K562 (cell line): Measurements from ENCODE around the gene ATXN7L1. TPM values are rescaled to one million over a fixed set of nuclear protein-coding genes. Genes with fewer than 3 reads are reported as not detected.
A peak's percentile ranks its signal among the peaks of the same experiment; 100 is the strongest.

Source experiments
- CREB3L1 ChIP-seq: fragments of 450-650 bp; IDR thresholded peaks from 2 replicates; pipeline ENCODE4 v1.6.1; 2014; ENCODE audit warnings: low read depth, mild to moderate bottlenecking, moderate library complexity, borderline replicate concordance
- FOSL1 ChIP-seq: fragments of 200-800 bp; sonication (Bioruptor generic); conservative IDR thresholded peaks from 2 replicates; pipeline ENCODE4 v1.6.1; 2016; ENCODE audit warnings: missing genetic modification characterization, missing compliant biosample characterization
- GTF2A2 ChIP-seq: IDR thresholded peaks from 2 replicates; pipeline ENCODE4 v1.6.1; 2016; ENCODE audit warnings: mild to moderate bottlenecking, missing genetic modification characterization, missing compliant biosample characterization
- MGA ChIP-seq: fragments of 450-650 bp; IDR thresholded peaks from 2 replicates; pipeline ENCODE4 v1.6.1; 2016; ENCODE audit warnings: mild to moderate bottlenecking, moderate library complexity
- MXD1 ChIP-seq: fragments of 250-450 bp; sonication (Bioruptor Pico); IDR thresholded peaks from 2 replicates; pipeline ENCODE4 v1.8.0; 2021; ENCODE audit warnings: borderline replicate concordance, mild to moderate bottlenecking, moderate library complexity; ENCODE audit not compliant: poor library complexity, severe bottlenecking
- NR2C2 ChIP-seq, 2 experiments: fragments of 200-800 bp in 1 of 2; sonication (Bioruptor generic) in 1 of 2; sonication (generic) in 1 of 2; formaldehyde crosslinking in 1 of 2; IDR thresholded peaks; 2 replicates each; pipeline versions ENCODE4 v1.6.1 to v1.8.0; 2016 to 2022; ENCODE audit warnings: mild to moderate bottlenecking in 1 of 2, missing compliant biosample characterization in 1 of 2, missing genetic modification characterization in 1 of 2, missing genetic modification reagents in 1 of 2
- RBFOX2 ChIP-seq: fragments of 200-400 bp; formaldehyde crosslinking; IDR thresholded peaks from 2 replicates; pipeline ENCODE4 v1.6.1; 2017; ENCODE audit warnings: low read depth, mild to moderate bottlenecking, low read length, moderate library complexity
- RCOR1 ChIP-seq, 2 experiments: IDR thresholded peaks; 2 replicates each; pipeline ENCODE4 v1.6.1; 2012; ENCODE audit warnings: low read depth in 2 of 2, low read length in 2 of 2, borderline replicate concordance in 1 of 2, improper control_type of control experiment in 1 of 2
- TEAD4 ChIP-seq, 2 experiments: sonication (generic) in 1 of 2; formaldehyde crosslinking in 1 of 2; IDR thresholded peaks; 2 replicates each; pipeline versions ENCODE4 v1.6.1 to v1.8.0; 2012 to 2022; ENCODE audit warnings: borderline replicate concordance in 1 of 2, inconsistent platforms in 1 of 2, low read length in 1 of 2, mild to moderate bottlenecking in 1 of 2, missing genetic modification reagents in 1 of 2
- ZKSCAN1 ChIP-seq: fragments of 150-350 bp; IDR thresholded peaks from 2 replicates; pipeline ENCODE4 v1.6.1; 2016; ENCODE audit warnings: low read depth, low read length
- ZNF3 ChIP-seq: fragments of 250-450 bp; sonication (Bioruptor Pico); IDR thresholded peaks from 2 replicates; pipeline ENCODE4 v1.5.0; 2021; ENCODE audit warnings: mild to moderate bottlenecking, moderate library complexity
- polyA plus RNA-seq, 8 experiments: library from polyadenylated mRNA; depleted of rRNA in 4 of 8; stranded (reverse) in 5 of 8; unstranded in 3 of 8; fragments of >200 nt; fragmentation: Nextera tagmentation in 2 of 8; fragmentation: Illumina TruSeq in 1 of 8; extraction: Ambion mirVana in 2 of 8; extraction: Trizol in 1 of 8; gene quantifications; 2 replicates each; pipeline versions ENCODE4 v1.2.1 to v1.2.3, GENCODE V29; 2011 to 2014; ENCODE audit warnings: inconsistent platforms in 1 of 8, missing spikeins in 1 of 8
- total RNA-seq, 7 experiments: library from RNA; depleted of rRNA in 6 of 7; stranded (reverse); fragments of >200 nt in 6 of 7; fragmentation: Illumina TruSeq in 2 of 7; extraction: Trizol in 2 of 7; gene quantifications; 2 replicates each; pipeline versions ENCODE4 v1.2.1 to v1.2.3, GENCODE V29; 2011 to 2021; ENCODE audit warnings: low replicate concordance in 1 of 7

ATXN7L1 gene
- total and polyA plus RNA-seq, 9 of the 15 experiments (the other 6 are each of a cell fraction or from before 2014, with no cell fraction given) = 6.6 to 13.7 (median 10.7) TPM

- TF ChIP-seq MGA (peak; percentile 40; the same call in 1 of the 2 replicates), TEAD4 (IDR thresholded peaks at IDR 0.05; ENCODE audit: low read length) (0 out of 2 replicates have a peak, but pooled peaks have one; percentile 22), TEAD4 (CRISPR knock-in tag; IDR thresholded peaks at IDR 0.05; ENCODE audit: borderline replicate concordance) (no peak), RCOR1 (IDR thresholded peaks at IDR 0.05; ENCODE audit: borderline replicate concordance in 1 of 2, low read depth in 2 of 2, low read length in 2 of 2) (peak in 1 of 2 experiments; percentile 87; a peak in 2 of 4 replicates), FOSL1 (peak; percentile 58), GTF2A2 (tag) (no peak), RBFOX2 (no peak), ZNF3 (CRISPR knock-in tag) (peak; percentile 90), ZKSCAN1 (no peak), MXD1 (peak; percentile 35), NR2C2 (CRISPR knock-in tag; IDR thresholded peaks at IDR 0.05) (no peak), NR2C2 (tag; IDR thresholded peaks at IDR 0.05) (no peak), CREB3L1 (0 out of 2 replicates have a peak, but pooled peaks have one; percentile 46)
Measured at GRCh38 chr7:105787793-105788192, 88.6 kb downstream of the ATXN7L1 start (continued).
